ENCODE data around the gene IGSF22.

DNA sequence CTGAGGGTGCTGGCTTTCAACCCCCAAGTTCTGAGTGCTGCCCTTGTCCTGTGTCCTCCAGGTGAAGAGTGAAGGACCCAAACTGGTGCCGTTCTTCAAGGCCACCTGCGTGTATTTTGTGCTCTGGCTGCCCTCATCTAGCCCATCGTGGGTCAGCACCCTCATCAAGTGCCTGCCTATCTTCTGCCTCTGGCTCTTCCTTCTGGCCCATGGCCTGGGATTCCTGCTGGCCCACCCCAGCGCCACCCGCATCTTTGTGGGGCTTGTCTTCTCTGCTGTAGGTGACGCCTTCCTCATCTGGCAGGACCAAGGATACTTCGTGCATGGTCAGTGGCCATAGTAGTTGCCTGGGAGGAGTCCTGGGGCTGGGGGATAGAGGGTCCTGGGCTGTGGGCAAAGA, 25.1 kb downstream of the IGSF22 start:
- no peak for TF ChIP-seq EZH2 (IDR thresholded peaks at IDR 0.05)
- TF ChIP-seq POLR2AphosphoS5 (IDR thresholded peaks at IDR 0.05; ENCODE audit: borderline replicate concordance, low read depth, low read length), result no peak
